Breast epithelium (tissue), 4 donors: ENCODE measurements around the gene LEKR1. TPM values are rescaled to one million over a fixed set of nuclear protein-coding genes. Genes with fewer than 3 reads are reported as not detected.
"Not testable (repeated sequence)": the region's sequence is repeated elsewhere in the genome, so short reads cannot be mapped to it uniquely, and the experiment has no call there.

Source experiments
- DNase-seq, 2 donors: peaks; one replicate each; pipeline ENCODE4 v3.0.0-alpha.2; 2019; ENCODE audit warnings: low spot score in 2 of 2
- H3K27ac ChIP-seq, 2 donors: fragments of 200-600 bp; sonication (generic) in 1 of 2; one replicate each; pipeline ENCODE4 v1.5.1; 2016 to 2019; ENCODE audit warnings: mild to moderate bottlenecking in 1 of 2
- H3K27me3 ChIP-seq, 2 donors: fragments of 200-600 bp; sonication (generic) in 1 of 2; one replicate each; pipeline versions ENCODE4 v1.5.1 to v1.6.0; 2017 to 2019; ENCODE audit warnings: control low read depth in 1 of 2, mild to moderate bottlenecking in 1 of 2
- H3K36me3 ChIP-seq: fragments of 200-600 bp; one replicate; pipeline ENCODE4 v1.5.1; 2019
- H3K4me1 ChIP-seq, 2 donors: fragments of 200-600 bp; sonication (generic); one replicate each; pipeline ENCODE4 v1.5.1; 2016 to 2019; ENCODE audit warnings: control low read depth in 1 of 2
- H3K4me3 ChIP-seq, 3 donors: fragments of 200-600 bp; sonication (generic); 1 replicate in 2 of 3; 2 replicates in 1 of 3; pipeline ENCODE4 v1.5.1; 2016 to 2019; ENCODE audit warnings: mild to moderate bottlenecking in 3 of 3, moderate library complexity in 2 of 3
- H3K9me3 ChIP-seq, 2 donors: fragments of 200-600 bp; sonication (generic) in 1 of 2; one replicate each; pipeline ENCODE4 v1.5.1; 2016 to 2019; ENCODE audit warnings: control low read depth in 1 of 2
- POLR2A ChIP-seq: fragments of 450-650 bp; IDR thresholded peaks from one replicate; pipeline ENCODE4 v1.6.1; 2016; ENCODE audit warnings: antibody characterized with exemption, mild to moderate bottlenecking, moderate library complexity
- POLR2AphosphoS5 ChIP-seq, 3 donors: sonication (generic); formaldehyde crosslinking; IDR thresholded peaks; one replicate each; pipeline ENCODE4 v1.6.1; 2017; ENCODE audit warnings: antibody characterized with exemption in 3 of 3
- intact Hi-C: fragments of 100-400 bp; cut with DNase I; formaldehyde crosslinking; loops from one replicate; pipeline ENCODE4 v1.15.1; 2023; ENCODE audit warnings: low total_unique reads
- total RNA-seq, 3 donors: library from RNA; depleted of rRNA; stranded (reverse); fragments of >200 nt; gene quantifications; one replicate each; pipeline ENCODE4 v1.1.0, GENCODE V29; 2016
- TF ChIP-seq, protein P1 (sequence below), 3 donors: fragments of 450-650 bp; IDR thresholded peaks; one replicate each; pipeline ENCODE4 v1.5.1; 2016 to 2017; ENCODE audit warnings: antibody characterized with exemption in 3 of 3, mild to moderate bottlenecking in 3 of 3, moderate library complexity in 3 of 3

LEKR1 gene
- total RNA-seq, 3 donors from 2014 or later: 1.6 to 8.0 (median 2.3) TPM

DNA sequence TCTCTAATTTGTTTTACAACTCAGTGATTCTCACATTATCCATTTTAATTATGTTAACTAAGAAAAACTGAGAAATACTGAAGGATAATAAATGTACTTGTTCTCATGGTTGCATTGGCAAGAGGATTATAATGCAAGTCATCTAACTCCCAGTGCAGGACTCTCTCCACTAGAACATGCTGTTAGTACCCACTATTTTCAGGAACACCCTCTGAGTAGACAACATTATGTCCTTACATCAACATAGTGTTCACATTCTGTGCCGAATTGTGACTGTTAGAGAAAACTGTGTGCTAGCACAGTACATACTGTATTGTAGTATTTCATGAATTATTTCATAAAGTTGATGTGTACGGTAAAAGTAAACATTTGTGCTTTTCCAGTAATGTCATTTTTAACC lies 80.1 kb downstream of the LEKR1 start:
- DNase-seq: no peak
- no peaks in the 10 kb centered on the region for H3K4me1 ChIP-seq
- no peaks in the 10 kb centered on the region for H3K9me3 ChIP-seq
- intact Hi-C loops: no loop called here
- H3K27me3 ChIP-seq: no peaks in the 10 kb centered on the region
- H3K4me3 ChIP-seq: no peak overlapping the region
- no peak overlapping the region for H3K27ac ChIP-seq
- TF ChIP-seq POLR2A: no peak
- TF ChIP-seq, protein P1, sequence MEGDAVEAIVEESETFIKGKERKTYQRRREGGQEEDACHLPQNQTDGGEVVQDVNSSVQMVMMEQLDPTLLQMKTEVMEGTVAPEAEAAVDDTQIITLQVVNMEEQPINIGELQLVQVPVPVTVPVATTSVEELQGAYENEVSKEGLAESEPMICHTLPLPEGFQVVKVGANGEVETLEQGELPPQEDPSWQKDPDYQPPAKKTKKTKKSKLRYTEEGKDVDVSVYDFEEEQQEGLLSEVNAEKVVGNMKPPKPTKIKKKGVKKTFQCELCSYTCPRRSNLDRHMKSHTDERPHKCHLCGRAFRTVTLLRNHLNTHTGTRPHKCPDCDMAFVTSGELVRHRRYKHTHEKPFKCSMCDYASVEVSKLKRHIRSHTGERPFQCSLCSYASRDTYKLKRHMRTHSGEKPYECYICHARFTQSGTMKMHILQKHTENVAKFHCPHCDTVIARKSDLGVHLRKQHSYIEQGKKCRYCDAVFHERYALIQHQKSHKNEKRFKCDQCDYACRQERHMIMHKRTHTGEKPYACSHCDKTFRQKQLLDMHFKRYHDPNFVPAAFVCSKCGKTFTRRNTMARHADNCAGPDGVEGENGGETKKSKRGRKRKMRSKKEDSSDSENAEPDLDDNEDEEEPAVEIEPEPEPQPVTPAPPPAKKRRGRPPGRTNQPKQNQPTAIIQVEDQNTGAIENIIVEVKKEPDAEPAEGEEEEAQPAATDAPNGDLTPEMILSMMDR (IDR thresholded peaks at IDR 0.05): no peak
- TF ChIP-seq POLR2AphosphoS5 (IDR thresholded peaks at IDR 0.05): no peak
- no peaks in the 10 kb centered on the region for H3K36me3 ChIP-seq

GRCh38 chr3:156908398-156908797 lies 82.2 kb downstream of the LEKR1 start:
- Histone ChIP-seq H3K27ac (no peak overlapping the region), H3K36me3 (no peaks in the 10 kb centered on the region), H3K9me3 (no peaks in the 10 kb centered on the region), H3K4me3 (no peak overlapping the region), H3K4me1 (no peaks in the 10 kb centered on the region), H3K27me3 (no peaks in the 10 kb centered on the region)
- intact Hi-C loops: no loop called here
- no peak for DNase-seq
- no peak for TF ChIP-seq POLR2AphosphoS5 (IDR thresholded peaks at IDR 0.05)
- TF ChIP-seq POLR2A: no peak
- TF ChIP-seq, protein P1 (IDR thresholded peaks at IDR 0.05): no peak

DNA sequence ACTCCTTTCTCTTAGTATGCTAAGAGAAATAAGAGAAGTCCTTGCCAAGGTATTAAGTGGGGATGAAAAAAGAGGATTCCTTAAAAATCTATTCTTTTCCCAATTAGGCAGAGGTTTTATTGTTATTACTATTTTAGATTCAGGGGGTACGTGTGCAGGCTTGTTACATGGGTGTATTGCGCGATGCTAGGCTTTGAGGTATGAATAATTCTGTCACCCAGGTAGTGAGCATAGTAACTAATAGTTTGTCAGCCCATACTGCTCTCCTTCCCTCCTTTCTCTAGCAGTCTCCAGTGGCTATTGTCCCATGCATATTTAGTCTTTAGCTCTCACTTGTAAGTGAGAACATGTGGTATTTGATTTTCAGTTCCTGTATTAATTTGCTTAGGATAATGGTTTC lies 83.9 kb downstream of the LEKR1 start:
- no peak for DNase-seq
- Histone ChIP-seq H3K4me3 (no peak overlapping the region), H3K36me3 (no peaks in the 10 kb centered on the region), H3K27me3 (no peaks in the 10 kb centered on the region), H3K4me1 (no peaks in the 10 kb centered on the region), H3K9me3 (no peaks in the 10 kb centered on the region), H3K27ac (no peak overlapping the region)
- intact Hi-C loops: no loop called here
- TF ChIP-seq, protein P1 (IDR thresholded peaks at IDR 0.05): no peak
- TF ChIP-seq POLR2A: no peak
- no peak for TF ChIP-seq POLR2AphosphoS5 (IDR thresholded peaks at IDR 0.05)

DNA sequence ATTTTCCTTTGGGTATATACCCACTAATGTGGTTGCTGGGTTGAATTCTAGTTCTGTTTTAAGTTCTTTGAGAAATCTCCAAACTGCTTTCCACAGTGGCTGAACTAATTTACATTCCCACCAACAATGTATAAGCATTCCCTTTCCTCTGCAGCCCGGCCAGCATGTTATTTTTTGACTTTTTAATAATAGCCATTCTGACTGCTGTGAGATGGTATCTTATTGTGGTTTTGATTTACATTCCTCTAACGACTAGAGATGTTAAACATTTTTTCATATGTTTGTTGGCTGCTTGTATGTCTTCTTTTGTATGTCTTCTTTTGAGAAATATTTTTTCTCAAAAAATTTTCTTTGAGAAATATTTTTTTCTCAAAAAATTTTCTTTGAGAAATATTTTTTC lies 84.7 kb downstream of the LEKR1 start:
- H3K27me3 ChIP-seq, H3K4me1 ChIP-seq, H3K4me3 ChIP-seq, DNase-seq, H3K9me3 ChIP-seq, intact Hi-C loops, H3K27ac ChIP-seq, H3K36me3 ChIP-seq: not testable (repeated sequence)

DNA sequence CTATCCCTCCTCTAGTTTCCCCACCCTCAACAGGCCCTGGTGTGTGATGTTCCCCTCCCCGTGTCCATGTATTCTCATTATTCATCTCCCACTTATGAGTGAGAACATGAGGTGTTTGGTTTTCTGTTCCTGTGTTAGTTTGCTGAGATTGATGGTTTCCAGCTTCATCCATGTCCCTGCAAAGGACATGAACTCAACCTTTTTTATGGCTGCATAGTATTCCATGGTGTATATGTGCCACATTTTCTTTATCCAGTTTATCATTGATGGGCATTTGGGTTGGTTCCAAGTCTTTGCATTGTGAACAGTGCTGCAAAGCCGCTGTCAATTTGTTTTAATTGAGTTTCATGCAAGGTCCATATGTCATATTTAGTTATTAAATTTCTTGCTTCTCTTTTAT lies 88.1 kb downstream of the LEKR1 start:
- H3K36me3 ChIP-seq, intact Hi-C loops, DNase-seq: not testable (repeated sequence)

DNA sequence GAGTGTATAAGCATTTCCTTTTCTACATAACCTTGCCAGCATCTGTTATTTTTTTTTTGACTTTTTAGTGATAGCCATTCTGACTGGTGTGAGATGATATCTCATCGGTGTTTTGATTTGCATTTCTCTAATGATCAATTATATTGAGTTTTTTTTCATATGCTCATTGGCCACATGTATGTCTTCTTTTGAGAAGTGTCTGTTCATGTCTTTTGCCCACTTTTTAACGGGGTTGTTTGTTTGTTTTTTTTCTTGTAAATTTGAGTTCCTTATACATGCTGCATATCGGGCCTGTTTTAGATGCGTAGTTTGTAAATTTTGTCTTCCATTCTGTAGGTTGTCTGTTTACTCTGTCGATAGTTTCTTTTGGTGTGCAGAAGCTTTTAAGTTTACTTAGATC lies 89.2 kb downstream of the LEKR1 start:
- Histone ChIP-seq H3K27ac (no peak overlapping the region), H3K36me3 (no peaks in the 10 kb centered on the region), H3K4me3 (no peak overlapping the region), H3K27me3 (no peaks in the 10 kb centered on the region), H3K4me1 (no peaks in the 10 kb centered on the region), H3K9me3 (no peaks in the 10 kb centered on the region)
- no peak for DNase-seq
- TF ChIP-seq POLR2A: no peak
- TF ChIP-seq, protein P1 (IDR thresholded peaks at IDR 0.05): no peak
- TF ChIP-seq POLR2AphosphoS5 (IDR thresholded peaks at IDR 0.05): no peak
- intact Hi-C loops: no loop called here

More for the DNA sequence above, 88.1 kb downstream of the LEKR1 start:
- not testable (repeated sequence) for H3K27me3 ChIP-seq, H3K27ac ChIP-seq, H3K9me3 ChIP-seq, H3K4me3 ChIP-seq, H3K4me1 ChIP-seq
